ENCODE results near the gene BDNF. TPM values are rescaled to one million over a fixed set of nuclear protein-coding genes. Genes with fewer than 3 reads are reported as not detected.

Gene BDNF
- total RNA-seq (2014; rRNA removed; shearing (Covaris generic)) (5.1 and 6.8 TPM in 2 replicates), polyA plus RNA-seq (2016; fragmentation: Nextera tagmentation; extraction: Ambion mirVana) (4.2 and 5.2 TPM in 2 replicates)
- long read RNA-seq, full-length matches to known transcripts: 14 of 14 reads
- long read RNA-seq, partial matches to known transcripts: 0 of 14 reads
- long read RNA-seq, other reads (novel, unspliced or antisense): 0 of 14 reads

DNA sequence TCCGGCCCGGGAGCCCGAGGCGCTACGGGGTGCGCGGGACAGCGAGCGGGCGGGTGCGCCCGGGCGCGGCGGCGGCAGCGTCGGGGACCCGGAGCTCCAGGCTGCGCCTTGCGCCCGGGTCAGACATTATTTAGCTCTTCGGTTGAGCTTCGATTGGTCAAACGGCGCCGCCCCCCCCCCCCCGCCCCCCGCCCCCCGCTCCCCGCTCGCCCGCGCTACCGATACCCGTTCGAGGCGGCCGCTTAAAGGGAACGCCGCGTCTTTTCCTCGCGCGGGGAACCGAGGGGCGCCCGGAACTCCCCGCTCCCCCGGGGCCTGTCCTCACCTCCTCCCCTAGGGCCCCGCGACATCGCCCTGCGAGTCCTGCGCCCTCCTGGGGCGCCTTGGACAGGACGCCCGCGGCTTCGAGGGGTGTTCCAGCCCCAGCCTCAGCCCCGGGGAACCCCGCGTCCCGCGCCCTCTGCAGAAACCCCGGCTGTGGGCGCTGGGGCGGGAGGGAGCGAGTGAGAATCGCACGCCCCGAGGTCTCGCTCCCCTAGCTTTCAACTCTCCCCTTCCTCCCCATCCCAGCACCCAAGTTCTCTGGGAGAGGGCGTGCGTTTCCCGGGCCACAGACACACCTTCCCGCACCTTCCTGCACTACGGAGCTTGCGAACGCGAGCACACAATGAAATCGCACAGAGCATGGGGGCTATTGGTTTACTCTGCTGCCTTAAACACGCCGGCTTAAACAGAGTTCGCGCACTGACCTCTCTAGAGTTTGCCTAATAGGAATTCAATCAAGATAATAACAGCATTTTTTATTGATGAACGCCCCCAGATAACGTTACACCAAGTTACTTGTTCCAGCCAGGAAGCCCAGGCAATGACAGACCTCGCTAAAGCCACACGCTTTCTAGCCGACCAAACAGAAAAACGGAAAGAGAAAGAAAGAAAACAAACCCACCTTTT is at the start of gene BDNF:
Gene BDNF, minus strand, starts transcription at position 105 of the 951 bp plus-strand sequence. CDS start 41,891 bp downstream, outside the sequence.
- no peaks in the 10 kb centered on the region for H3K9me2 ChIP-seq (ENCODE audit: insufficient read depth)
- H3K4me3 ChIP-seq: peak within 1 kb of the TSS; percentile 79
- H2AFZ ChIP-seq: peak within 1 kb of the TSS; percentile 73
- Mint-ChIP-seq H3K27me3 (ENCODE audit: insufficient read depth, low read depth, poor library complexity) (peaks cover 28% of the 10 kb centered on the region), H3K4me1 (peaks cover 44% of the 10 kb centered on the region), H3K27ac (no peak within 1 kb of the TSS), H3K9me3 (no peaks in the 10 kb centered on the region), H3K4me3 (peak within 1 kb of the TSS; percentile 87), H3K36me3 (ENCODE audit: low read depth) (no peaks in the 10 kb centered on the region)
- no peaks in the 10 kb centered on the region for H4K20me1 ChIP-seq (replicated peaks; ENCODE audit: insufficient read depth)
- peak within 1 kb of the TSS; percentile 87 for H3K4me2 ChIP-seq
- ATAC-seq (peak; percentile 42), DNase-seq (ENCODE audit: low spot score) (peak; percentile 72)
- H3K36me3 ChIP-seq (ENCODE audit: insufficient read depth): no peaks in the 10 kb centered on the region
- peaks cover 60% of the 10 kb centered on the region for H3K4me1 ChIP-seq (ENCODE audit: insufficient read depth)
- no peak within 1 kb of the TSS for H3K27ac ChIP-seq (ENCODE audit: low read depth)
- peaks cover 14% of the 10 kb centered on the region for H3K79me2 ChIP-seq (replicated peaks; ENCODE audit: insufficient read depth)
- TF ChIP-seq STAT1 (IDR thresholded peaks at IDR 0.05; ENCODE audit: unreplicated experiment): no peak
- TF ChIP-seq, protein P1, sequence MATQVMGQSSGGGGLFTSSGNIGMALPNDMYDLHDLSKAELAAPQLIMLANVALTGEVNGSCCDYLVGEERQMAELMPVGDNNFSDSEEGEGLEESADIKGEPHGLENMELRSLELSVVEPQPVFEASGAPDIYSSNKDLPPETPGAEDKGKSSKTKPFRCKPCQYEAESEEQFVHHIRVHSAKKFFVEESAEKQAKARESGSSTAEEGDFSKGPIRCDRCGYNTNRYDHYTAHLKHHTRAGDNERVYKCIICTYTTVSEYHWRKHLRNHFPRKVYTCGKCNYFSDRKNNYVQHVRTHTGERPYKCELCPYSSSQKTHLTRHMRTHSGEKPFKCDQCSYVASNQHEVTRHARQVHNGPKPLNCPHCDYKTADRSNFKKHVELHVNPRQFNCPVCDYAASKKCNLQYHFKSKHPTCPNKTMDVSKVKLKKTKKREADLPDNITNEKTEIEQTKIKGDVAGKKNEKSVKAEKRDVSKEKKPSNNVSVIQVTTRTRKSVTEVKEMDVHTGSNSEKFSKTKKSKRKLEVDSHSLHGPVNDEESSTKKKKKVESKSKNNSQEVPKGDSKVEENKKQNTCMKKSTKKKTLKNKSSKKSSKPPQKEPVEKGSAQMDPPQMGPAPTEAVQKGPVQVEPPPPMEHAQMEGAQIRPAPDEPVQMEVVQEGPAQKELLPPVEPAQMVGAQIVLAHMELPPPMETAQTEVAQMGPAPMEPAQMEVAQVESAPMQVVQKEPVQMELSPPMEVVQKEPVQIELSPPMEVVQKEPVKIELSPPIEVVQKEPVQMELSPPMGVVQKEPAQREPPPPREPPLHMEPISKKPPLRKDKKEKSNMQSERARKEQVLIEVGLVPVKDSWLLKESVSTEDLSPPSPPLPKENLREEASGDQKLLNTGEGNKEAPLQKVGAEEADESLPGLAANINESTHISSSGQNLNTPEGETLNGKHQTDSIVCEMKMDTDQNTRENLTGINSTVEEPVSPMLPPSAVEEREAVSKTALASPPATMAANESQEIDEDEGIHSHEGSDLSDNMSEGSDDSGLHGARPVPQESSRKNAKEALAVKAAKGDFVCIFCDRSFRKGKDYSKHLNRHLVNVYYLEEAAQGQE (IDR thresholded peaks at IDR 0.05; ENCODE audit: unreplicated experiment): no peak
- TF ChIP-seq, protein P2, sequence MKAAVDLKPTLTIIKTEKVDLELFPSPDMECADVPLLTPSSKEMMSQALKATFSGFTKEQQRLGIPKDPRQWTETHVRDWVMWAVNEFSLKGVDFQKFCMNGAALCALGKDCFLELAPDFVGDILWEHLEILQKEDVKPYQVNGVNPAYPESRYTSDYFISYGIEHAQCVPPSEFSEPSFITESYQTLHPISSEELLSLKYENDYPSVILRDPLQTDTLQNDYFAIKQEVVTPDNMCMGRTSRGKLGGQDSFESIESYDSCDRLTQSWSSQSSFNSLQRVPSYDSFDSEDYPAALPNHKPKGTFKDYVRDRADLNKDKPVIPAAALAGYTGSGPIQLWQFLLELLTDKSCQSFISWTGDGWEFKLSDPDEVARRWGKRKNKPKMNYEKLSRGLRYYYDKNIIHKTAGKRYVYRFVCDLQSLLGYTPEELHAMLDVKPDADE (IDR thresholded peaks at IDR 0.05): no peak
- H3K27me3 ChIP-seq (ENCODE audit: insufficient read depth): peaks cover 27% of the 10 kb centered on the region
- 0 out of 2 replicates have a peak, but pooled peaks cover 11% of the 10 kb centered on the region for H3F3A ChIP-seq (replicated peaks; ENCODE audit: low read depth)

DNA sequence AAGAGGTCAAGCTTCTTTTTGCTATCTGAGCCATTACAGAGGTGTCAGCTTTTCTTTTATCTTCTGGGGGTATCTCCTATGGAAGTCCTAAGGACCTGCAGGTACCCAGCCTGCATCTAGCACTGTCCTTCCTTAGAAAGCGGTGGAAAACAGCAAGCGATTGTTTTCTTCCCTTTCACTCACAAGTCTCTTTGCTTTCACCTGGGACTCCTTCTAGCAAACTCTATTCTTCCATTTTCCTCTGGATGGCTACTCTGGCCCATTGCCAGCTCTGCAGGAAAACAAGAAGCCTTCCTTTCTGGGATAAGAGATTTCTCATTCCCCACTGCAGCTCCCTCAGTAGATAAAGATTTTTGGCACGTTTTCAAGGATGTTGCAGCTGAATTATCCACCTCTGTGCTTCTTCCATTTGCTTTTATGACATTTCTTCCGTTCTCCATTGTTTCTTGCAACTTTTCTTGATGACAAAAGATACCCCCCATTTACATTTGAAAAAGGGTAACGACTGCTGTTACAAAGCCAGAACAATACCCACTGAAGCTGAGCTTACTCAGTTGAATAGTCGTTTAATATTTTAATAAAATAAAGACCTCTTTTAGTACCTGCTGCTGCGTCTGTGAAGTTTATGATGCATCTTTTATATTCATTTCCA is 40.2 kb upstream of the BDNF start:
- Histone ChIP-seq H3F3A (replicated peaks; ENCODE audit: low read depth) (no peaks in the 10 kb centered on the region), H3K79me2 (replicated peaks; ENCODE audit: insufficient read depth) (no peaks in the 10 kb centered on the region), H3K36me3 (ENCODE audit: insufficient read depth) (no peaks in the 10 kb centered on the region), H3K27ac (ENCODE audit: low read depth) (0 out of 2 replicates have a peak overlapping the region, but pooled peaks have one; percentile 6), H2AFZ (0 out of 2 replicates have a peak overlapping the region, but pooled peaks have one; percentile 2), H3K4me1 (ENCODE audit: insufficient read depth) (peaks cover 20% of the 10 kb centered on the region), H4K20me1 (replicated peaks; ENCODE audit: insufficient read depth) (no peaks in the 10 kb centered on the region), H3K4me3 (peak overlapping the region; percentile 34), H3K9me2 (ENCODE audit: insufficient read depth) (no peaks in the 10 kb centered on the region), H3K4me2 (peak overlapping the region; percentile 63), H3K27me3 (ENCODE audit: insufficient read depth) (peaks cover 28% of the 10 kb centered on the region; the same call in 1 of the 2 replicates)
- Mint-ChIP-seq H3K36me3 (ENCODE audit: low read depth) (no peaks in the 10 kb centered on the region), H3K4me3 (peak overlapping the region; percentile 26), H3K27me3 (ENCODE audit: insufficient read depth, low read depth, poor library complexity) (peaks cover 2% of the 10 kb centered on the region), H3K27ac (peak overlapping the region; percentile 91), H3K9me3 (no peaks in the 10 kb centered on the region), H3K4me1 (peaks cover 33% of the 10 kb centered on the region)
- TF ChIP-seq NANOG (IDR thresholded peaks at IDR 0.05; ENCODE audit: borderline replicate concordance) (peak; percentile 87), POLR2AphosphoS5 (IDR thresholded peaks at IDR 0.05; ENCODE audit: low read depth) (no peak)
- DNase-seq (ENCODE audit: low spot score) (peak; percentile 73), ATAC-seq (peak; percentile 85)

Data from GM23338 (cell line).